Measurements from ENCODE around the gene KLRF2.
A peak's percentile ranks its signal among the peaks of the same experiment; 100 is the strongest.
"Not testable (repeated sequence)": the region's sequence is repeated elsewhere in the genome, so short reads cannot be mapped to it uniquely, and the experiment has no call there.

KLRF2 gene, protein sequence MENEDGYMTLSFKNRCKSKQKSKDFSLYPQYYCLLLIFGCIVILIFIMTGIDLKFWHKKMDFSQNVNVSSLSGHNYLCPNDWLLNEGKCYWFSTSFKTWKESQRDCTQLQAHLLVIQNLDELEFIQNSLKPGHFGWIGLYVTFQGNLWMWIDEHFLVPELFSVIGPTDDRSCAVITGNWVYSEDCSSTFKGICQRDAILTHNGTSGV

DNA sequence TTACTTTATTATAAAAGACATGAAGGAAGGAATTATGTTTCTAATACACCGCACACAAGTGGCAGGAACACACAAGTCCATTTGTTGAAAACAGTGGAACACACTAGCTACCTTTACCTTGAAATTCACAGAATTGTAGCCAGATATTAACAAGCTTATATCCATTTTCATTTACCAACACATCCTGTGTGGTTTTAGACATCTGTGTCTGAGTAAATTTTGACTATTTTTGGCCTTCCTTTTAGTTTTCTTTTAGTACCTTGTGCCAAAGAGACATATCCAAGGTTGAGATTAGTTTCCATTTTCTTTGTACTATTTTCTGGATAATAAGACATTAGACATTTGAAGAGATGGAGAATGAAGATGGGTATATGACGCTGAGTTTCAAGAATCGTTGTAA is at the start of gene KLRF2:
Gene KLRF2 (plus strand): TSS at position 244 of the 400 bp plus-strand sequence. CDS start 107 bp downstream, at position 351.
- no peak for DNase-seq (ENCODE audit: low read depth, low spot score)

DNA sequence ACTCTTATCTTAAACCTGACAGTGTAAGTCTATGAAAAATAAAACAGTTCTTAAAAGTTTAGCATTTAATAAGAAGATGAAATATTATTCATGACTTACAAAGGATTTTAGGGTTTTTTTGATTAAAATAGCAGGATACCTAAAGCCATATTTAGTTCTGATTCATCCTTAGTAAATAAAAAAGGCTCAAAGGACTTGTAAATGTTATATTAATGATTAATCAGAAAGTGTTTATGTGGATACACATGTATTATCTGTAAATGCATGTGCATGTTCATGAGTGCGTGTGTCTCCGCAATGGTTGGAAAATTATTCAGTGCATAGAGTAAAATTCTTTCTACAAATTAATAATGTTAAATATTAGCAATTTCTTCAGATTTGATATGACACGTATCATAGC is 49.6 kb upstream of the KLRF2 start:
- DNase-seq (ENCODE audit: low read depth, low spot score): no peak

DNA sequence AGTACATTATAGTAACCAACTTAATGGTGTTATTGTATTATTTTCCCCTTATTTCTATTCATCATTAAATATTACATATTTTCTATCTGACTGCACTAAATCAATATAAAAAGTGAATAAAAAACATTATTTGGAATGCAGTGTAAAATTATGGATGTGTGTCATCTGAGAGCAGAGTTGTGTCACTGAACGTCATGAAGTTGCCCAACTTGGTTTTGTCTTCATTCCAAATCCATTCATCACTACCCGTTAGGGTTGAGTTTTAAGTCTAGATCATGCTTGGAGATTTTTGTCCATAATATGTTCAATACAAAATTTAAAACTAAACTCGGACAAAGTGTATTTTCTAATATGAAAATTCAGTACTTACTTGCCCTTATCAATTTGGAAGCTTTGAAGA is 37.9 kb upstream of the KLRF2 start:
- DNase-seq (ENCODE audit: low read depth, low spot score): no peak

DNA sequence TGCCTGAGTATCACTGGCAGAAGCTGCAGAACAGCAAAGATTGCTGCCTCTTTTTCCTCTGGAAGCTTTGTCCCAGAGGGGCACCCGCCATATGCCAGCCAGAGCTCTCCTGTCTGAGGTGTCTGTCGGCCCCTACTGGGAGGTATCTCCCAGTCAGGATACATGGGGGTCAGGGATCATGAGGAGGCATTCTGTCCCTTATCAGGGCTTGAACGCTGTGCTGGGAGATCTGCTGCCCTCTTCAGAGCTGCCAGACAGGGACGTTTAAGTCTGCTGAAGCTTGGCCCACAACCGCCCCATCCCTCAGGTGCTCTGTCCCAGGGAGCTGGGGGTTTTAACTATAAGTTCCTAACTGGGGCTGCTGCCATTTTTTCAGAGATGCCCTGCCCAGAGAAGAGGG is 32.4 kb upstream of the KLRF2 start:
- no peak for DNase-seq (ENCODE audit: low read depth, low spot score)

DNA sequence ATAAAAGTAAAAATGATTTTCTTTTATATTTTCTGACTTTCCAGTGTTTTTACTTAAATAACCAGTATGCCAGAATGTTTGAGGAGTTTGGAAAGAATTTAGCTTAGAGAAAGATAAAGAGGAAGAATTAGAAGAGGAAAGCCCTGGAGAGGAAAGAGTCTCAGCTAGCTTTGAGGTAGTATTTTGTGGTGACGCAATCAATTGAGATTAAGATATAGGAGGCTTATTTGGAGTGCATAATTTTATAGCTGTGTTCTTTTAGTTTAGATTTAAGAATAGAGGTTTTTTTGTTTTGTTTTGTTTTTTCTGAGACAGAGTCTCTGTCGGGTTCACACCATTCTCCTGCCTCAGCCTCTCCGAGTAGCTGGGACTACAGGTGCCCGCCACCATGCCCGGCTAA is 30.2 kb upstream of the KLRF2 start:
- no peak for DNase-seq (ENCODE audit: low read depth, low spot score)

DNA sequence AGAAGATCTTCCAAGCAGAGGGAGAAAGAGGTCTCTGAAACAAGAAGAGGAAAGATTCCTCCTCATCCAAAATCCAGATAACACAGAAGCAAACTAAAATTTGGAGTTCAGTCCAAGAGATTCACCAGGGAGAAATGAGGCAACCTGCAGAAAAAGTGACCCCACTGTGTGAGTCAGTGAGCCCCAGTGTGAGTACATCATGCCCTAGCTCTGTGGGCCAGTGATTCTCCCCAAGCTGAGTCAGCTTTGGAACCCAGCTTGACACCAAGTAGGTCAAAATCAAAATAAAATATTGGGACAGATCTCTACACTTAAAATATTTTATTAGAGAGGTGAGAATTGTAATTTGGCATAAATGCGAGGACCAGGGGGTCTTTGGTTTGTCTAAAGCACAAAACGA is 29.4 kb upstream of the KLRF2 start:
- DNase-seq (ENCODE audit: low read depth, low spot score): no peak

DNA sequence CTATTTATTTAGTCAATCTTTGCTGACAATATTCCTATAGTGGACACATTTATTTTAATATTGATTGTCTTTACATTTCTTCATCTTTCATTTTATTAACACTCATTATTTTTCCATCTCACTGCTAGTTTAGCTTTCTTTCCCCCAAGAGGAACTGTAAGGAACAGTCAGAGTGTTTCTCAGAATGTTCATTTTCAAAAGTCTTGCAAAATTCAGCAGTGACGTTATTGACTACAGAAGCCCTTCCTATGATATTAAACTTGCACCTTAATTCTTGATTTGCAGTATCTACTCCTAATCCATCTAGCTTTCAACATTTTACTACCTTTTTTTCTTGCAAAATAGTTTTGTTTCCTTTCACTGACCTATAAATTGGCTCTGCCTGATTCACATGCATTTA is 25.1 kb upstream of the KLRF2 start:
- DNase-seq (ENCODE audit: low read depth, low spot score): no peak

DNA sequence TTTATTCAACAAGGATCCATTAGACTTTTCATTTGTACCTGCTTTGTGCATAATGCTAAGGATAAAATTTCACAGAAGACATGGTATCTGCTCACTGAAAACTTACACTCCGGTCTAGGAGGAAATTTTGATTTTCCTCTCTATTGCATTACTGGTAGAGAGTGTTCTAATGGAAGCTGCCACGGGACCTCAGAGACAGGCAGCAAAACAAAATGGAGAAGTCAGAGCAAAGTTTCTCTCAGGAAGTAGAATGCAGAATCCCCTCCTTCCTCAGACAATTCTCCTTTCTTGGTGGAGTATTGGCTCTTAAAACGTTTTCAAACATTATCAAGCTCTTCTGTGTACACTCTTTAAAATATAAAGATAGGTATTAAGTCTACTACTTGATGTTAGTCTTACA is 24.4 kb upstream of the KLRF2 start:
- DNase-seq (ENCODE audit: low read depth, low spot score): no peak

DNA sequence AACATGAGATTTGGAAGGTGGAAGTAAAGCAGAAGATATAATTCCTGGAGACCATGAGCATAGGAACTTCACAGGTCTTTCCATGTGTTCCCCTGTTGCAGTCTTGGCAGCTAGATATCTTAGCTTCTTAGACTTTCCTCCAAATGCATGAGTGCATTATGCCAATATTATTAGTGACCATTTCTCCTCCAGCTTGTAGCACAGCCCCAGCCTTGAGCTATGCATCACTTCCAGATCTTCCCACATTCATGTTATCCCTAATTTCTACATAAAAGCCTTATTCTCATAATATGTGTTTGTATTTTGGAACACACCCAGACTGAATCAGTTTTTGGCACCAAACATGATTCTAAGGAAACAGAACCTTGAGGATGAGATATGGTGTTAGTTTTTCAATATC is 23.2 kb upstream of the KLRF2 start:
- no peak for DNase-seq (ENCODE audit: low read depth, low spot score)

DNA sequence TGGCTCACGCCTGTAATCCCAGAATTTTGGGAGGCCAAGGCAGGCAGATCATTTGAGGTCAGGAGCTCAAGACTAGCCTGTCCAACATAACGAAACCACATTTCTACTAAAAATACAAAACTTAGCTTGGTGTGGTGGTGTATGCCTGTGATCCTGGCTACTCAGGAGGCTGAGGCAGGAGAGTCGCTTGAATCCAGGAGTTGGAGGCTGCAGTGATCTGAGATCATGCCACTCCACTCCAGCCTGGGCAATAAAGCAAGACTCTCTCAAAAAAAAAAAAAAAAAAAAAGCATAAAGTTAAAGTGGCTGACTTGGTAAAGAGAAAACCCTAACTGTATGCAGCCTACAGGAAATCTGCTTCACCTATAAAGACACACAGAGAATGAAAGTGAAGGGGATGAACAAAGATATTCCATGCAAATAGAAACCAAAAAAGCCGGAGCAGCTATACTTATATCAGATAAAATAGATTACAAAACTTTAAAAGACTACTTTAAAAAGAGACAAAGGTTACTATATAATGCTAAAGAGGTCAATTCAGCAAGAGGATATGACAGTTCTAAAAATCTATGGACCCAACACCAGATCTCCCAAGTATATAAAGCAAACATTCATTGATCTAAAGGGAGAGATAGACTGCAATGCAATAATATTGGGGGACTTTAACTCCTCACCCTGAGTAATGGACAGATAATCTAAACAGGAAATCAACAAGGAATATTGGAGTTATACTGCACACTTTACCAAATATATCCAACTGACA is 16.2 kb upstream of the KLRF2 start:
- no peak for DNase-seq (ENCODE audit: low read depth, low spot score)

DNA sequence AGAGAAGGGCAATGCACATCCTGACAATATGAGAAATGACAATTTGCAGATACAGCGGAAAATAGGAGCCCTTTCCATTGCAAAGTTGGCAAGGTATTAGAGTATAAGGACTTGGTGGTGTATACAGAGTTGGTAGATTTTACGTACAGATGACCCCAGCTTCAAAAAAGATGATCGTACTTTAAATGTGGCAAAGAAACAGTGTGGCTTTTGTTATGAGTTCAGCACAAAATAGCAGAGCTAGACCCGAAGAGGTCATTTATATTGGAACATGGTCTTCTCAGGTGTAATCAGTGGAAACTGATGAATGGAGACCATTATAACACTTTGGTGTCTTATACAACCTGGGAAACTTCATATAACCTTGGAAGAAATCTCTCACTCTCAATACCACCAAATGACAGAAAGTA is 14.4 kb upstream of the KLRF2 start:
- DNase-seq (ENCODE audit: low read depth, low spot score): no peak

DNA sequence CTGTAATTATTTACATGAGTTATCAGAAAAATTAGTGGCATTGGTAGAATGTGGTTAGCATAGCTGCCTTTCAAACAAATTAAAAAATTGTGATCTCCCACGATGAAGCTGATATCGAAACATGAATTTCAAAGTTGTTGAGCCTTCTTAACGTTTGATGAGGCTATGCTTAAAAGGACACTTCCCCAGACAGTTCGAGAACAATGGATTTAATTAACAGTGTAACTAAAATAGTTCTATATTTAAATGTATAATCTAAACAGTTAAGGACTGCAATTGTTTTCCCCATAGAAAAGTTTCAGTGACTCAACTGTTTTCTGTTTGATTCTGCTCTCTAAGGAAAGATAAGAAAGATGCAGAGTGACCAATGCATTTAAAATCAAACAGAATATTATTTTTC is 13.8 kb upstream of the KLRF2 start:
- no peak for DNase-seq (ENCODE audit: low read depth, low spot score)

DNA sequence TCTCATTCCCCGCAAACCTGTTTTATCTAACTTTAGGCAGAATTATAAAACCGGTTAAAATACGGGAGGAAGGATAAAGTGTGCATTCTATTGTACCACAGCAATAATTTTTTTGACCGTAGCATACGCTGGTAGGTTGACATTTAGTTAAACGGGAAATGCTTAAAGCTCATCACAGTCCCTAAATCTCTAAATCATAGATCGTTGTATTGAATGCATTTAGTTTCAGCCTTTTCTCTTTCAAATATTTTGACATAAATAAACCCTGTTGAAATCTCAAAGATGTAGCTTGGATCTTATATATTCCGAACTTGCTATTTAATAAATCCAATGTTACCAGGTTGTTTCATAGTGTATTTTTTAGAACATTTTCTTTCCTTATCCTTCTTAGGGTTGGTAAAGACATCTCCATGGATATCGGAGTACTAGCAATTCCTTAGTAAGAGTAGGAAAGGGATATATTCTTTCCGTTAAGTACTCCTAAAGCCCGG is 12.9 kb upstream of the KLRF2 start:
- DNase-seq (ENCODE audit: low read depth, low spot score): no peak

DNA sequence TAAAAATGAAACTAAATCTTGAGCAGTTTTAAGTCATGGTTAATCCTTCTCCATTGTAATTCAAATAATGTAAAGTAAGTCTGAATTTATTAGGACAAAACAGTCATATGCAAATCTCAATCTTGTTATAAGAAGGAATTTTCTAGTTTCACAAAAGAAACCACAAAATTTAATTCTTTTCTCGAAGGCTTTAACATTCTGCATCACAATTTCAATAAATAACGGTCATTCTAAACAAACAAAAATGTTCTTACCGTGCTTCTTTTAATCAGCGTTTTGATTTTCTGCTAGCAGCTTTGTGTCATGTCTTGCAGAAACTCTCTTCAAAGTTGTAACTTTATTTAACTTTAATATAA is 12.4 kb upstream of the KLRF2 start:
- DNase-seq (ENCODE audit: low read depth, low spot score): no peak

DNA sequence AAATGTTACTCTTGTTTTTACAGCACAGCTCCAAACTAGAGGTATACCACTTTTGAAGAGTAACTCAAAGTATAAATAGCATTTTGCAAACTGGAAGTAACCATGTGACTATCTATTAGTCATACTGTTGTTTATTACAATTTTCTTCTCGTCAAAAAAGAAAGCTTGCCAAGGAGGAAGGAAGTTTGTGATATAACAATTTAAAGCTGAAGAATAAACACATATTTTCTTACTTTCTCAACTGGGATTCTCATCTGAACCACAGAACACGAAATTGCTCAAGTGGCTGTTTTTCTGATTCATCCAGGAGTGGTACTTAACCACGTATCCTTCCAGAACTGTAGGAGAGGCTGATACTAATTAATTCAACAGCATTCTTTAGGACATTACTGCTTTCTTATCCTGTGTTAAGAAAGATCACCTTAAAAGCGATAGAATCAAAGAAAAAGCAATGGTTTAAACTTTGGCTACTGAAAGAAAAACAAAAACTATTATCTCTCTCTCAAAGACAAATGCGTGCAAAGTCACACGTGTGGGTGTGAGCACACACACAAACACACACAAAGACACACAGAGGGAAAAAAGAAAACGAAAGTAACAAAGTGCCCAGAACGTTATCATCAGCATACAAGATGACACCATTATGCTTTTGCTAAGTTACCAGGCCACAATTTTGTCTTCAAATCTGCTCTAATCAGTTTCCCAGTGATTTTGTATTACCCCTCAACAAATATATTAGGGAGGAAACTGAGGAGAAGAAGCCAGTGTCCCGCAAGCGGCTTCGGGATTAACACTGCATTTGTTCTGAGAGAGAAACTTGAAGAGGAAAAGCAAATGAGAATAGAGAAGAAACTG is 11.8 kb upstream of the KLRF2 start, which contains the start of gene CLEC2B:
Gene CLEC2B (minus strand): TSS at position 48 of the 855 bp plus-strand sequence.
- peak; percentile 40 for DNase-seq (ENCODE audit: low read depth, low spot score)

DNA sequence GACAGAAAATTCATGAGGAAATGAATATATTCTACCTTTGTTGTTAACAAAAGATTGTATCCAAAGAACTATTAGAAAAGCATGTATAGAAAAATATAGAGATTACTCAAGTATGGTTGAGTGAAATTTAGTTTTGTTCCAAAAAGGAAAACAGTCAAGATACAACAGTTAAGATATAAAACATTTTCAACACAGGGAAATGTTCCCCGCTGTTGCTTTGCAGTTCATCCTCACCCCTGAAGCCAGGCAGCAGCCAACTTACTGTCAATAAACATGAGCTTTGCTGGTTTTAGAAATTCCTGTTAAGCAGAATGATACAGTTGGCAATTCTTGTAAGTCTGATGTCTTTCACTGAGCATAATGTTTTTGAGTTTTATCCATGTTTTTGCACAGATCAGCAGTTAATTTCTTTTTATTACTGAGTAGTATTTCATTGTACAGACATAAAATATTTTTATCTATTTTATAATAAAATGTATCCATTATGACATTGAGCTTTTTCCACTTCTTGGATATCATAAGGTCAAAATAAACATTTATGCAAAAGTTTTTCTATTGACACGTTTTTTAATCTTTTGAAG is 10.9 kb upstream of the KLRF2 start:
- no peak for DNase-seq (ENCODE audit: low read depth, low spot score)

DNA sequence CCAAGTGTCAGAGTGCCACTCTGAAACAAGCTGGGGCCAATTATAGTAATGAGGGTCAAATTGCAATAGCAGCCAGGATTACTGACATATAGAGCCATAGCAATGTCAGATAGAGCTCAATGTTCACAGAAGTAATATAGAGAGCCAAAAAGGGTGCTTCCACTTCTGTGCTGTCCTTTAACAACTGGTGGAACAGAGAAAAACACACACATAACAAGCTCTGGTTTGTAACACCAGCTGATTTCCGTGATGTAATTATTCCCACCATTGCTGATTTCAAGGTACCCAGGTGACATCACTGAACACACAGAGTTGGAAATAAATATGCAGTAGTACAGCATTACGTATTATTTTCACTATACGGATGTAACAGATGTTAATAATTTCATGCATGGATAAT is 9.1 kb upstream of the KLRF2 start:
- no peak for DNase-seq (ENCODE audit: low read depth, low spot score)

DNA sequence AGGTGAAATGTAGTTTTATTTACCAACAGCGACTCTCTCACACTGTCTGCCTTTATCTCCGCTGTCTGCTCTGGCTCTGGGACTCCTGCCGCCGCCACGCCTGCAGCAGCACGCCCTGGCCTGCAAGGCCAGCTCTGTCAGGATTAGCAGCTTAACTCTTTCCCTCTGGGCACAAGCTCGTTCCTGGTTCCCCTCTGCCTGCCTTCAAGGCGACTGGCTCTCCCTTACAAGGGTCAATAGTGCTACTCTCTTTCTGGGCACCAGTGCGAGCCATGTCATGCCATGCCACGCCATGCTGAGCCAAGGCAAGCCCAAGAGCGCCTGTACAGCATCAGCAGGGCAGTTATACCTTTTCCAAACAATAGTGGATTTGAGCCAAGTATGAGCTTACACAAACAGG is 8.5 kb upstream of the KLRF2 start:
- DNase-seq (ENCODE audit: low read depth, low spot score): no peak

DNA sequence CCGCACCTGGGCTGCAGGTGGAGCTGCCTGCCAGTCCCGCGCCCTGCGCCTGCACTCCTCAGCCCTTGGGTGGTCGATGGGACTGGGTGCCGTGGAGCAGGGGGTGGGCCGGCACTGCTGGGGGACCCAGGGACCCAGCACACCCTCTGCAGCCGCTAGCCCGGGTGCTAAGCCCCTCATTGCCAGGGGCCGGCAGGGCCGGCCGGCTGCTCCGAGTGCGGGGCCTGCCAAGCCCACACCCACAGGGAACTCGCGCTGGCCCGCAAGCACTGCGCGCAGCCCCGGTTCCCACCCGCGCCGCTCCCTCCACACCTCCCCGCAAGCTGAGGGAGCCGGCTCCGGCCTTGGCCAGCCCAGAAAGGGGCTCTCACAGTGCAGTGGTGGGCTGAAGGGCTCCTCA is 5.2 kb upstream of the KLRF2 start:
- DNase-seq (ENCODE audit: low read depth, low spot score): not testable (repeated sequence)

DNA sequence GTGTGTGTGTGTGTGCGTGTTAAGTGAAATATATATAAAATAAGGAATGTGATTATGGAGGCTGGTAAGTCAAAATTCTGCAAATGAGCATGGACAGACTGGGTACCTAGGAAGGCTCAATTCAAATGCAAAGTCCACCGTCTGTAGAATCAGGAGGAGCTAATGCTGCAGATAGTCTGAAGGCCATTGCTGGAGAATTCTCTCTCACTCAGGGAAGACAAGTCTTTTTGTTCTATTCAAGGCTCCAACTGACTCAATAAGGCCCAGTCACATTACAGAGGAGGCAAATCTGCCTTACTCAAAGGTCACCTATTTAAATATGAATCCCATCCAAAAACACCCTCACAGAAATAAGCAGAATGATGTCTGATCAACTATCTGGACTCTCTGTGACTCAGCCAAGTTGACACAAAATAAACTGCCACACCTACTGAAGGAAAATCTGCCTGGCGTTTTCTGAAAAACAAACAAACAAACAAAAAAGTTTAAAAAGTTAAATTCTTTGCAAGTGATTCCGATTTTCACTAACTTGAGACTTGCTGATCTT is 684 bp upstream of the KLRF2 start:
- no peak for DNase-seq (ENCODE audit: low read depth, low spot score)

DNA sequence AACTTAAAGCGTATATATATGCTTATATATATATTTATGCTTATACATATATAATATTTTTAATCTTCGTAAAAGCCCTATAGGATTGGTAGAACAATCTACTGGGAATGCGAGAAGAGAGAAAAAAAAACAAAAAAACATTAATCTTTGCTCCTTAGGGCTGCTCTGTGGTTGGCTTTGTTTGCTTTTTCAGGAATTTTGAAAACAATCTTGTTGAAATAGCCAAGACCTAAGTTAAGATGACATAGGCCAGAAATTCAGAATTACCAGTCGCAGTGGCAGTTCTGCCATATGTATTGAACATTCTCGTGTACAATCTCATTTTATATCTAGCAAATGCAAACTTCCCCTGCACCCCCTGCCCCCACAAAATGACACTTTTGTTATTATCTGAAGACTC is 699 bp downstream of the KLRF2 start:
- DNase-seq (ENCODE audit: low read depth, low spot score): no peak

DNA sequence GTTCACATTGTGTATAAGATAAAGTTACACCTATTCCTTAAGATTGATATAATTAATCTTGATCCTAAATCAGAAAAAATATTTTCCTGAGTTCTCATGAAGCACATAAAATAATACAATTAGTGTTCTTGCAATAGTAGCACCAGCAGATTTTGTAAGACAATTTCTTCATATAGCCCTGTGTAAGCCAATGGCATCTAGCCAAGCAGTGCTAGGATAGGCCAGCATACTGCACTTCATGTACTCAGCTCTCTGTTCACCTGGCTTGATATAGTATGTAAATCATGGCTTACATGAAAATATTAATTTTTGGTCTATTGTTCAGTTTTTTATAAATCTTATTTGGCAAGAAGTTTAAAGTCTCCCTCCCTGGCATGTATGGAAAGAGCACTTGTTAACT is 1.9 kb downstream of the KLRF2 start:
- no peak for DNase-seq (ENCODE audit: low read depth, low spot score)
